ENCODE data around the gene FAM167B.
"Not testable (repeated sequence)": the region's sequence is repeated elsewhere in the genome, so short reads cannot be mapped to it uniquely, and the experiment has no call there.

The FAM167B gene

GRCh38 chr1:32276032-32276782 lies 29.2 kb downstream of the FAM167B start:
- no peak for TF ChIP-seq CTCF (conservative IDR thresholded peaks at IDR 0.05)
- no peak overlapping the region for H3K27ac ChIP-seq

GRCh38 chr1:32284777-32285176 lies 37.8 kb downstream of the FAM167B start:
- H3K27ac ChIP-seq = not testable (repeated sequence)

GRCh38 chr1:32285658-32286057 lies 38.6 kb downstream of the FAM167B start:
- no peak overlapping the region for H3K27ac ChIP-seq
- TF ChIP-seq CTCF (conservative IDR thresholded peaks at IDR 0.05) = no peak

GRCh38 chr1:32286763-32287162 lies 39.7 kb downstream of the FAM167B start:
- H3K27ac ChIP-seq = no peak overlapping the region
- TF ChIP-seq CTCF (conservative IDR thresholded peaks at IDR 0.05) = no peak

GRCh38 chr1:32289256-32289655 lies 42.2 kb downstream of the FAM167B start:
- no peak for TF ChIP-seq CTCF (conservative IDR thresholded peaks at IDR 0.05)
- peak overlapping the region; percentile 87 for H3K27ac ChIP-seq

- TF ChIP-seq CTCF (conservative IDR thresholded peaks at IDR 0.05) = no peak
- H3K27ac ChIP-seq = peak overlapping the region; percentile 87
These were observed 44.2 kb downstream of the FAM167B start for GRCh38 chr1:32291145-32291707.

GRCh38 chr1:32291708-32292538 lies 44.9 kb downstream of the FAM167B start, which contains the start of gene HDAC1:
TSS of gene HDAC1 (plus strand) at chr1:32292083. CDS start at chr1:32292170, 87 bp downstream.
- peak within 1 kb of the TSS; percentile 87 for H3K27ac ChIP-seq
- no peak for TF ChIP-seq CTCF (conservative IDR thresholded peaks at IDR 0.05)

GRCh38 chr1:32298211-32298610 lies 51.2 kb downstream of the FAM167B start:
- not testable (repeated sequence) for H3K27ac ChIP-seq
